ENCODE results near the gene NR1I2.

- TF ChIP-seq, protein P1, sequence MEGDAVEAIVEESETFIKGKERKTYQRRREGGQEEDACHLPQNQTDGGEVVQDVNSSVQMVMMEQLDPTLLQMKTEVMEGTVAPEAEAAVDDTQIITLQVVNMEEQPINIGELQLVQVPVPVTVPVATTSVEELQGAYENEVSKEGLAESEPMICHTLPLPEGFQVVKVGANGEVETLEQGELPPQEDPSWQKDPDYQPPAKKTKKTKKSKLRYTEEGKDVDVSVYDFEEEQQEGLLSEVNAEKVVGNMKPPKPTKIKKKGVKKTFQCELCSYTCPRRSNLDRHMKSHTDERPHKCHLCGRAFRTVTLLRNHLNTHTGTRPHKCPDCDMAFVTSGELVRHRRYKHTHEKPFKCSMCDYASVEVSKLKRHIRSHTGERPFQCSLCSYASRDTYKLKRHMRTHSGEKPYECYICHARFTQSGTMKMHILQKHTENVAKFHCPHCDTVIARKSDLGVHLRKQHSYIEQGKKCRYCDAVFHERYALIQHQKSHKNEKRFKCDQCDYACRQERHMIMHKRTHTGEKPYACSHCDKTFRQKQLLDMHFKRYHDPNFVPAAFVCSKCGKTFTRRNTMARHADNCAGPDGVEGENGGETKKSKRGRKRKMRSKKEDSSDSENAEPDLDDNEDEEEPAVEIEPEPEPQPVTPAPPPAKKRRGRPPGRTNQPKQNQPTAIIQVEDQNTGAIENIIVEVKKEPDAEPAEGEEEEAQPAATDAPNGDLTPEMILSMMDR (IDR thresholded peaks at IDR 0.05; ENCODE audit: low read depth, low read length, poor library complexity, severe bottlenecking) = no peak
- TF ChIP-seq EZH2phosphoT487 (IDR thresholded peaks at IDR 0.05; ENCODE audit: borderline replicate concordance, low read length) = no peak
These were observed 40.0 kb upstream of the NR1I2 start for GRCh38 chr3:119741657-119742590.
